HepG2 (cell line): ENCODE measurements around the gene MYOM1. TPM values are rescaled to one million over a fixed set of nuclear protein-coding genes. Genes with fewer than 3 reads are reported as not detected.

Source experiments
- FIP1L1 ChIP-seq: fragments of 200-400 bp; formaldehyde crosslinking; IDR thresholded peaks from 2 replicates; pipeline ENCODE4 v1.6.1; 2018; ENCODE audit warnings: low read depth, mild to moderate bottlenecking, low read length, moderate library complexity, borderline replicate concordance; ENCODE audit not compliant: insufficient read depth
- FOXO4 ChIP-seq: sonication (generic); formaldehyde crosslinking; conservative IDR thresholded peaks from 2 replicates; pipeline ENCODE4 v1.8.1; 2023; ENCODE audit warnings: missing genetic modification reagents
- ISL2 ChIP-seq: sonication (generic); formaldehyde crosslinking; IDR thresholded peaks from 2 replicates; pipeline ENCODE4 v1.5.0; 2020; ENCODE audit warnings: missing genetic modification reagents
- MAF1 ChIP-seq: sonication (generic); formaldehyde crosslinking; IDR thresholded peaks from 2 replicates; pipeline ENCODE4 v1.5.0; 2020; ENCODE audit warnings: missing genetic modification reagents, borderline replicate concordance
- RNF2 ChIP-seq: fragments of 450-650 bp; conservative IDR thresholded peaks from 2 replicates; pipeline ENCODE4 v1.6.1; 2016; ENCODE audit warnings: low read depth
- SMARCE1 ChIP-seq: fragments of 450-650 bp; IDR thresholded peaks from 2 replicates; pipeline ENCODE4 v1.6.1; 2017; ENCODE audit warnings: borderline replicate concordance
- ZBTB25 ChIP-seq: IDR thresholded peaks from 2 replicates; pipeline ENCODE4 v1.6.1; 2018; ENCODE audit warnings: missing genetic modification reagents
- ZHX1 ChIP-seq: sonication (generic); formaldehyde crosslinking; IDR thresholded peaks from 2 replicates; pipeline ENCODE4 v1.8.1; 2022; ENCODE audit warnings: low read depth, mild to moderate bottlenecking, missing genetic modification reagents
- ZNF143 ChIP-seq: sonication (generic); formaldehyde crosslinking; IDR thresholded peaks from 2 replicates; pipeline ENCODE4 v1.4.0; 2020; ENCODE audit warnings: missing genetic modification reagents
- ZNF235 ChIP-seq: sonication (generic); formaldehyde crosslinking; IDR thresholded peaks from 2 replicates; pipeline ENCODE4 v1.8.1; 2023; ENCODE audit warnings: mild to moderate bottlenecking, missing genetic modification reagents, borderline replicate concordance
- ZNF318 ChIP-seq: sonication (generic); formaldehyde crosslinking; IDR thresholded peaks from 2 replicates; pipeline ENCODE4 v1.4.0; 2020; ENCODE audit warnings: mild to moderate bottlenecking, missing genetic modification reagents
- ZNF724P ChIP-seq: sonication (generic); formaldehyde crosslinking; IDR thresholded peaks from 2 replicates; pipeline ENCODE4 v1.8.0; 2022; ENCODE audit warnings: missing genetic modification reagents, borderline replicate concordance
- polyA plus RNA-seq, 8 experiments: library from polyadenylated mRNA; depleted of rRNA in 3 of 8; stranded (reverse) in 7 of 8; unstranded in 1 of 8; fragments of >200 nt; fragmentation: Illumina TruSeq in 4 of 8; extraction: Trizol in 4 of 8; gene quantifications; 2 replicates each; pipeline versions ENCODE4 v1.2.1 to v1.2.3, GENCODE V29; 2011 to 2016; ENCODE audit warnings: low read depth in 4 of 8, missing spikeins in 1 of 8, mixed read lengths in 1 of 8; ENCODE audit not compliant: insufficient read depth in 1 of 8
- total RNA-seq, 5 experiments: library from RNA; depleted of rRNA; stranded (reverse); fragments of >200 nt; fragmentation: Illumina TruSeq; extraction: Trizol; gene quantifications; 2 replicates each; pipeline ENCODE4 v1.2.3, GENCODE V29; 2016; ENCODE audit warnings: low read depth in 1 of 5

Gene MYOM1
- total and polyA plus RNA-seq, 2 of the 13 experiments (the other 11 are each of a cell fraction or from before 2014, with no cell fraction given), result 0.46 to 0.98 TPM

GRCh38 chr18:3093624-3094337 is 126.0 kb downstream of the MYOM1 start (continued):
- TF ChIP-seq ZNF318 (CRISPR knock-in tag) (no peak), MAF1 (CRISPR knock-in tag) (no peak), RNF2 (no peak), SMARCE1 (no peak), ZNF724P (CRISPR knock-in tag) (no peak), FIP1L1 (no peak), ZHX1 (CRISPR knock-in tag) (no peak), ZNF143 (no peak), ZNF235 (CRISPR knock-in tag) (no peak), ZBTB25 (CRISPR knock-in tag) (no peak), ISL2 (CRISPR knock-in tag) (no peak), FOXO4 (CRISPR knock-in tag) (no peak)
